GM12873 (cell line): ENCODE measurements around the gene RNF212.

ENCODE experiments used
- TF ChIP-seq, protein P1 (sequence below): IDR thresholded peaks from 2 replicates; pipeline ENCODE4 v1.5.1; 2012; ENCODE audit warnings: low read depth, mild to moderate bottlenecking, moderate library complexity, low read length, control low read depth; ENCODE audit not compliant: insufficient read depth; ENCODE audit errors: missing control alignments

RNF212 gene

DNA sequence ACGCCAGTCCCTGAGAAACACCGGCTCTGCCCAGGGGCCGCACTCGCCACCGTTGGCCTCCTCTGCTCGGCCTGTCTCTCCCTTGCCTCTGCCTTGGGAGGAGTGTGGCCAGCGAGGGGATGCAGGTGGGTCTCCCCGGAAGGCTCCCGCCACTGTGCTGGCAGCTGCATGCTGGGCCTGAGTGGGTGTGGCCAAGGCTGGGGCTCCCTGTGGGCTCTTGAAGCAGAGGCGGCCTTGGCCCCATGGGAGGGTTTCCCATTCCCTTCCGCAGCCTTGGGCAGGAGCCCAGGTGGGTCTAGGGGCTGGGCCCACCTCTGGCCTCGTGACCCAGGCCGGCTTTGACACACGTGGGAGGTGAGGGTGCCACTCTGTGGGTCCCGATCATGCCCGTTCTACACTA lies 82.8 kb downstream of the RNF212 start:
- TF ChIP-seq, protein P1, sequence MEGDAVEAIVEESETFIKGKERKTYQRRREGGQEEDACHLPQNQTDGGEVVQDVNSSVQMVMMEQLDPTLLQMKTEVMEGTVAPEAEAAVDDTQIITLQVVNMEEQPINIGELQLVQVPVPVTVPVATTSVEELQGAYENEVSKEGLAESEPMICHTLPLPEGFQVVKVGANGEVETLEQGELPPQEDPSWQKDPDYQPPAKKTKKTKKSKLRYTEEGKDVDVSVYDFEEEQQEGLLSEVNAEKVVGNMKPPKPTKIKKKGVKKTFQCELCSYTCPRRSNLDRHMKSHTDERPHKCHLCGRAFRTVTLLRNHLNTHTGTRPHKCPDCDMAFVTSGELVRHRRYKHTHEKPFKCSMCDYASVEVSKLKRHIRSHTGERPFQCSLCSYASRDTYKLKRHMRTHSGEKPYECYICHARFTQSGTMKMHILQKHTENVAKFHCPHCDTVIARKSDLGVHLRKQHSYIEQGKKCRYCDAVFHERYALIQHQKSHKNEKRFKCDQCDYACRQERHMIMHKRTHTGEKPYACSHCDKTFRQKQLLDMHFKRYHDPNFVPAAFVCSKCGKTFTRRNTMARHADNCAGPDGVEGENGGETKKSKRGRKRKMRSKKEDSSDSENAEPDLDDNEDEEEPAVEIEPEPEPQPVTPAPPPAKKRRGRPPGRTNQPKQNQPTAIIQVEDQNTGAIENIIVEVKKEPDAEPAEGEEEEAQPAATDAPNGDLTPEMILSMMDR = no peak

- TF ChIP-seq, protein P1 = no peak
These were observed 83.3 kb downstream of the RNF212 start for GRCh38 chr4:1030031-1030430.

- TF ChIP-seq, protein P1 = no peak
These were observed 83.8 kb downstream of the RNF212 start for GRCh38 chr4:1029529-1029928.

DNA sequence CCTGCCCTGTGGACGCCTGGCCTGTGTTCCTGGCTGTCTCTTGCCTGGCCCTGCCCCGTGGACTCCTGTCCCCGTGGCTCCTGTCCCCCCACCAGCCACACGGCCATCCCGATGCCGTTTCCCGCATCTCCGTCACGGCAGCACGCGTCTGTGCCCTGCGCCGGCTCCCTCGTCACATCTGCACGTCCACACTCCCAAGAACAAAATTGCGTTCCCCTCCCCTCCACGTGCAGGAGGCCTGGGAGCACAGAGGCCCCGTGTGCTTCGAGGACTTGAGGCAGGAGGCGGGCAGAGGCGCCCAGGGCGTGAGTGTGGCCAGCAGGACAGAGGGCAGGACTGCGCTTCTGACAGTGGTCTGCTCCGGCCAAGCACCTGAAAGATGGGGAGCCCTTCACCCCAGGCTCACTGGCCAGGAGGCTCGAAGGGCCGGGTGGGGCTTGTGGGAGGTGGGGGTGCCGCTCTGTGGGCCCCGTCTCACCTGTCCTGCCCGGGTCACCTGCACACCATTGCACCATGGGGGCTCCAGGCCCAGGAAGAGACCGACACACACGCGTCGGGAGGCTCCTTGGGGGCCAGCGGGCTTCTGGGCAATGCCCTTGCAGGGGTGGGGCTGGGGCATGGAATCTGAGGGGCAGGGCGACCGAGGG lies 84.7 kb downstream of the RNF212 start:
- TF ChIP-seq, protein P1 = no peak

- TF ChIP-seq, protein P1 = no peak
These were observed 85.5 kb downstream of the RNF212 start for GRCh38 chr4:1027915-1028238.

DNA sequence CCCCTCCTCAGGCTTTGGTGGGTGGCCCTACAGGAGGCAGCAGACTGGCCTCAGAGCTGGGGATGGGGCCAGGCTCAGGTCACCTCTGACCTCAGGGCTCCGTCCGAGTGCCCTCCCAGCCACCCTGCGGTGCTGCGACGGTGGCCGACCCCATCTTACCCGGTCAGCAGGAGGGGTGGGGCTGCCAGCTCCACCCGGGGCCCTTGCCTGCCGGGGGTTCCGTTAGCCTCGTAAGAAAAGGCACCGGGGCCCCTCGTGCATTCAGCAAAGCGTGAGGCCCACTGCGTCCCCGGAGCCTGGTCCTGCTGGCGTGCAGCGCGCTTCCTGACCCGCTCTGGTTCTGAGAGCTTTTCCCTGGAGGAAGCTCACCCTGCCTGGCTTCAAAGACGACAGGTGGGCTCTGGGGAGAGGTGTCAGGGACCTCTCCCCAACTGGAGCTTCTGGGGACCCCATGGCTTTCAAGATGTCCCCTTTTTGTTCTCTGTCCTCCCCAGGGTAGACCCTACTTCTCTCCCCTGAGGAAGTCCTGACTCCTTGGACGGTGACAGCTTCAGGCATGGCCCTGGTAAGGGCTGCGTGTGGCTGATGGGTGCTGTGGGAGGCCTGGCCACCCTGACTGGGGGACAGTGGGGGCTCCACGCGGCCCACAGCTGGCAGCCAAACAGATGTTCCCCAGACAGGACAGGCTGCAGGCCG lies 86.0 kb downstream of the RNF212 start:
- TF ChIP-seq, protein P1 = no peak

DNA sequence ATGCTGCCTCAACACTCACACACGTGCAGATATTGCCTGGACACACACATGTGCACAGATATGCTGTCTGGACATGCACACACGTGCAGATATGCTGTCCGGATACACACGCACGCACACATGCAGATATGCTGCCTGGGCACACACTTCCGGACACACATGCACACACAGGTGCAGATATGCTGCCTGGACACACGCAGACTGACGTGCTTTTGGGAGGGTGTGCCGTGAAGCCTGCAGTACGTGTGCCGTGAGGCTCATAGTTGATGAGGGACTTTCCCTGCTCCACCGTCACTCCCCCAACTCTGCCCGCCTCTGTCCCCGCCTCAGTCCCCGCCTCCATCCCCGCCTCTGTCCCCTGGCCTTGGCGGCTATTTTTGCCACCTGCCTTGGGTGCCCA lies 87.2 kb downstream of the RNF212 start:
- TF ChIP-seq, protein P1 = no peak
